B cell (primary cell): Measurements from ENCODE around the gene USH1C. TPM values are rescaled to one million over a fixed set of nuclear protein-coding genes. Genes with fewer than 3 reads are reported as not detected.

Source experiments
- ATAC-seq: fragments of 200-7000 bp; cut with Tn5 transposase; one replicate; pipeline ENCODE4 v1.10.0; 2021; ENCODE audit warnings: low read depth, mild to moderate bottlenecking, moderate number of reproducible peaks, moderate library complexity
- CTCF ChIA-PET: fragments of 350-600 bp; sonication (Branson Sonifier 250); formaldehyde crosslinking; loops from one replicate; lab custom pipeline; 2021; ENCODE audit warnings: antibody characterized with exemption, inconsistent platforms; lab: Charles Lee
- POLR2A ChIA-PET: fragments of 350-600 bp; sonication (Branson Sonifier 250); formaldehyde crosslinking; loops from one replicate; lab custom pipeline; 2021; ENCODE audit warnings: antibody characterized with exemption; lab: Charles Lee
- DNase-seq: peaks from one replicate; pipeline ENCODE4 v3.0.0; 2013
- H2AFZ ChIP-seq: 2 replicates; pipeline ENCODE4 v1.6.1; 2012; ENCODE audit warnings: mild to moderate bottlenecking, low read depth, low read length; ENCODE audit not compliant: insufficient read depth, poor library complexity, severe bottlenecking
- H3K27ac ChIP-seq, 2 donors: 1 replicate in 1 of 2; 2 replicates in 1 of 2; pipeline ENCODE4 v1.5.1; 2012 to 2013; ENCODE audit warnings: low read length in 2 of 2, mild to moderate bottlenecking in 2 of 2, moderate library complexity in 1 of 2
- H3K27me3 ChIP-seq, 4 experiments: fragments of 200-600 bp in 1 of 4; sonication (generic) in 1 of 4; replicated peaks in 1 of 4; 1 replicate in 2 of 4; 2 replicates in 2 of 4; pipeline versions ENCODE4 v1.6.1 to v1.7.0; 2013 to 2016; ENCODE audit warnings: low read length in 3 of 4, mild to moderate bottlenecking in 2 of 4, mixed read lengths in 1 of 4, moderate library complexity in 1 of 4; ENCODE audit not compliant: insufficient read depth in 4 of 4, control insufficient read depth in 3 of 4; ENCODE audit errors: control extremely low read depth in 1 of 4
- H3K36me3 ChIP-seq, 2 experiments: replicated peaks in 1 of 2; 1 replicate in 1 of 2; 2 replicates in 1 of 2; pipeline versions ENCODE4 v1.6.1 to v1.7.1; 2013; ENCODE audit warnings: low read length in 1 of 2; ENCODE audit not compliant: insufficient read depth in 2 of 2, control insufficient read depth in 1 of 2; ENCODE audit errors: control extremely low read depth in 1 of 2, extremely low read depth in 1 of 2
- H3K4me1 ChIP-seq, 2 donors: fragments of 200-600 bp in 1 of 2; sonication (generic) in 1 of 2; 1 replicate in 1 of 2; 2 replicates in 1 of 2; pipeline versions ENCODE4 v1.5.1 to v1.6.1; 2013 to 2017; ENCODE audit warnings: low read length in 2 of 2; ENCODE audit not compliant: control insufficient read depth in 2 of 2, insufficient read depth in 2 of 2
- H3K4me2 ChIP-seq: replicated peaks from 2 replicates; pipeline ENCODE3; 2012; ENCODE audit warnings: mild to moderate bottlenecking, low read depth, low read length; ENCODE audit not compliant: poor library complexity, severe bottlenecking
- H3K4me3 ChIP-seq, 5 experiments: fragments of 200-600 bp in 1 of 5; sonication (generic) in 1 of 5; 1 replicate in 3 of 5; 2 replicates in 2 of 5; pipeline versions ENCODE4 v1.5.1 to v1.7.0; 2011 to 2016; ENCODE audit warnings: low read length in 4 of 5, mild to moderate bottlenecking in 4 of 5, low read depth in 2 of 5, control low read depth in 1 of 5, moderate library complexity in 1 of 5; ENCODE audit not compliant: insufficient read depth in 1 of 5; ENCODE audit errors: control extremely low read depth in 1 of 5, extremely low read depth in 1 of 5
- H3K79me2 ChIP-seq: fragments of 200-600 bp; sonication (generic); one replicate; pipeline ENCODE4 v1.6.0; 2016; ENCODE audit warnings: low read length; ENCODE audit not compliant: control insufficient read depth, insufficient read depth
- H3K9ac ChIP-seq: fragments of 200-600 bp; sonication (generic); 2 replicates; pipeline ENCODE4 v1.6.1; 2017; ENCODE audit warnings: mild to moderate bottlenecking, low read length, moderate library complexity
- H3K9me3 ChIP-seq, 3 donors: one replicate each; pipeline versions ENCODE4 v1.6.1 to v1.7.1; 2013; ENCODE audit warnings: low read length in 2 of 3; ENCODE audit not compliant: control insufficient read depth in 2 of 3, insufficient read depth in 1 of 3; ENCODE audit errors: control extremely low read depth in 1 of 3
- H4K20me1 ChIP-seq: 2 replicates; pipeline ENCODE4 v1.6.0; 2012; ENCODE audit warnings: mild to moderate bottlenecking, low read length; ENCODE audit not compliant: insufficient read depth, control insufficient read depth, poor library complexity, severe bottlenecking
- H3K27ac Mint-ChIP-seq: one replicate; pipeline ENCODE4 v1.8.0; 2021; ENCODE audit warnings: mixed read lengths
- H3K27me3 Mint-ChIP-seq: one replicate; pipeline ENCODE4 v1.8.0; 2021; ENCODE audit warnings: mixed read lengths
- H3K4me1 Mint-ChIP-seq: one replicate; pipeline ENCODE4 v1.8.0; 2021; ENCODE audit warnings: mixed read lengths
- H3K4me3 Mint-ChIP-seq: one replicate; pipeline ENCODE4 v1.8.0; 2021; ENCODE audit warnings: mixed read lengths
- H3K9me3 Mint-ChIP-seq: one replicate; pipeline ENCODE4 v1.8.0; 2022; ENCODE audit warnings: mixed read lengths; ENCODE audit not compliant: insufficient read depth
- CTCF ChIP-seq: fragments of 200-600 bp; IDR thresholded peaks from one replicate; pipeline ENCODE4 v1.8.0; 2022; ENCODE audit warnings: antibody characterized with exemption, mild to moderate bottlenecking
- EZH2 ChIP-seq: IDR thresholded peaks from 2 replicates; pipeline ENCODE4 v1.6.1; 2012; ENCODE audit warnings: borderline replicate concordance, low read depth, mild to moderate bottlenecking, moderate library complexity, low read length; ENCODE audit not compliant: insufficient read depth, poor library complexity, severe bottlenecking
- WGBS: methylation state at CpG from one replicate; pipeline ENCODE4 v1.1.5; 2013; ENCODE audit warnings: missing lambda C conversion rate; ENCODE audit not compliant: insufficient coverage; 5-methylcytosine and 5-hydroxymethylcytosine counted together
- intact Hi-C: fragments of 100-400 bp; cut with micrococcal nuclease; formaldehyde crosslinking; loops from one replicate; pipeline ENCODE4 v1.10.0; 2022
- polyA plus RNA-seq: library from polyadenylated mRNA; depleted of rRNA; stranded (reverse); fragments of >200 nt; gene quantifications from 2 replicates; pipeline ENCODE4 v1.2.3, GENCODE V29; 2012
- total RNA-seq, 2 donors: library from RNA; stranded (reverse); fragments of 120-200 nt in 1 of 2; gene quantifications; 1 replicate in 1 of 2; 2 replicates in 1 of 2; pipeline versions ENCODE4 v1.2.3 to v1.2.4, GENCODE V29; 2013 to 2022

Gene USH1C
- total and polyA plus RNA-seq, 2 donors (not counting 1 experiment from before 2014, with no cell fraction given): not detected

- Mint-ChIP-seq H3K27ac (no peak overlapping the region), H3K9me3 (no peaks in the 10 kb centered on the region), H3K4me3 (no peak overlapping the region), H3K27me3 (peaks cover 8% of the 10 kb centered on the region), H3K4me1 (no peaks in the 10 kb centered on the region)
- POLR2A ChIA-PET: no interaction called here
- no peak for ATAC-seq
- WGBS: 88% methylated on average over 22 of the region's 22 CpGs
- TF ChIP-seq CTCF (no peak), EZH2 (no peak)
- no peak for DNase-seq
- Histone ChIP-seq H3K27me3 (no peaks in the 10 kb centered on the region), H3K4me2 (no peak overlapping the region), H3K9me3 (no peaks in the 10 kb centered on the region), H3K4me3 (no peak overlapping the region), H3K9ac (no peak overlapping the region), H3K27ac (no peak overlapping the region), H3K4me1 (no peaks in the 10 kb centered on the region), H4K20me1 (no peaks in the 10 kb centered on the region), H3K36me3 (no peaks in the 10 kb centered on the region), H2AFZ (no peak overlapping the region), H3K79me2 (no peaks in the 10 kb centered on the region)
- intact Hi-C loops: no loop called here
- CTCF ChIA-PET: interaction anchor here (0.8 kb wide), 1 partner anchor 148 kb away, joined by 3 read pairs; no protein-coding TSS in a partner anchor
Measured at GRCh38 chr11:17531071-17531600, 13.1 kb downstream of the USH1C start.

DNA sequence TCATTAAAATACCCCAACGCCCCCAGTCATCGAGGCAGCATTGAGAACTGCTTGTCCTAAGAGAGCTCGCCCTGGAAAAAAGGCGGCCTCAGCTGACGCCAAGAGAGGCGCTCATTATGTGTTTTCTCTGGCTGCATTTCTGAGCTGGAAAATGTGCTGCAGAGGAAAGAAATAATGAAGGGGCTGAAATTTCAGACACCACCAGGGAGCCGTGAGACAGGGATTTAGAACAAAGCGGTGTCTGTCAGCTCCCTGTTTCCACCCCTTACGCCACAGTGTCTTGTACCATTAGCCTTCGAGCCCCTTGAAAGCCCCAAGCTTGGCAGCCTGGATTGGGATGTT is 14.4 kb downstream of the USH1C start:
- no peak overlapping the region for H3K9ac ChIP-seq
- 93% methylated on average over 10 of the region's 10 CpGs for WGBS
- no peak overlapping the region for H3K27ac ChIP-seq
- H2AFZ ChIP-seq: no peak overlapping the region
- H3K4me3 Mint-ChIP-seq: no peak overlapping the region
- ChIA-PET CTCF (interaction anchor here (0.7 to 1.7 kb wide), 2 partner anchors 9 to 146 kb away, joined by 3 to 7 read pairs; no protein-coding TSS in a partner anchor), POLR2A (no interaction called here)
- H3K4me1 Mint-ChIP-seq: no peaks in the 10 kb centered on the region
- no peaks in the 10 kb centered on the region for H3K9me3 Mint-ChIP-seq
- H3K4me1 ChIP-seq: no peaks in the 10 kb centered on the region
- TF ChIP-seq CTCF (no peak), EZH2 (no peak)
- H3K27ac Mint-ChIP-seq: no peak overlapping the region
- H3K4me2 ChIP-seq: no peak overlapping the region
- no peaks in the 10 kb centered on the region for H4K20me1 ChIP-seq
- H3K9me3 ChIP-seq: no peaks in the 10 kb centered on the region
- no peak overlapping the region for H3K4me3 ChIP-seq
- intact Hi-C loops: no loop called here
- no peaks in the 10 kb centered on the region for H3K27me3 ChIP-seq
- DNase-seq (no peak), ATAC-seq (no peak)
- H3K79me2 ChIP-seq: no peaks in the 10 kb centered on the region
- no peaks in the 10 kb centered on the region for H3K36me3 ChIP-seq
- peaks cover 11% of the 10 kb centered on the region for H3K27me3 Mint-ChIP-seq
